NCI-H345 treated with DMSO at 0.1 percent for 48 hours (cell line): Measurements from ENCODE around the gene ARHGAP4.

Experiments
- DNase-seq: peaks from one replicate; lab custom pipeline; 2025; ENCODE audit not compliant: unreplicated experiment; lab: John Stamatoyannopoulos, UW

ARHGAP4 gene

DNA sequence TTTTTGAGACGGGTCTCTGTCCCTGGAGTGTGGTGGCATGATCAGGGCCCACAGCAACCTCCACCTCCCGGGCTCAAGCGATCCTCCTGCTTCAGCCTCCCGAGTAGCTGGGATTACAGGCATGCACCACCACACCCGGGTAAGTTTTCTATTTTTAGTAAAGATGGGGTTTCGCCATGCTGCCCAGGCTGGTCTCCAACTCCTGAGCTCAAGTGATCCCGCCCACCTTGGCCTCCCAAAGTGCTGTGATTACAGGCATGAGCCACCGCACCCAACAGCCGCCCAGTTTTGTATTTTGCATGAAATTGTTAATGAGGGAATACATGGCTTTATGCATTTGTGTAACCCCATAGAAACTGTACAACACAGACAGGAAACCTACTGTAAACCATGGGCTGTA is 2.8 kb upstream of the ARHGAP4 start:
- no peak for DNase-seq

DNA sequence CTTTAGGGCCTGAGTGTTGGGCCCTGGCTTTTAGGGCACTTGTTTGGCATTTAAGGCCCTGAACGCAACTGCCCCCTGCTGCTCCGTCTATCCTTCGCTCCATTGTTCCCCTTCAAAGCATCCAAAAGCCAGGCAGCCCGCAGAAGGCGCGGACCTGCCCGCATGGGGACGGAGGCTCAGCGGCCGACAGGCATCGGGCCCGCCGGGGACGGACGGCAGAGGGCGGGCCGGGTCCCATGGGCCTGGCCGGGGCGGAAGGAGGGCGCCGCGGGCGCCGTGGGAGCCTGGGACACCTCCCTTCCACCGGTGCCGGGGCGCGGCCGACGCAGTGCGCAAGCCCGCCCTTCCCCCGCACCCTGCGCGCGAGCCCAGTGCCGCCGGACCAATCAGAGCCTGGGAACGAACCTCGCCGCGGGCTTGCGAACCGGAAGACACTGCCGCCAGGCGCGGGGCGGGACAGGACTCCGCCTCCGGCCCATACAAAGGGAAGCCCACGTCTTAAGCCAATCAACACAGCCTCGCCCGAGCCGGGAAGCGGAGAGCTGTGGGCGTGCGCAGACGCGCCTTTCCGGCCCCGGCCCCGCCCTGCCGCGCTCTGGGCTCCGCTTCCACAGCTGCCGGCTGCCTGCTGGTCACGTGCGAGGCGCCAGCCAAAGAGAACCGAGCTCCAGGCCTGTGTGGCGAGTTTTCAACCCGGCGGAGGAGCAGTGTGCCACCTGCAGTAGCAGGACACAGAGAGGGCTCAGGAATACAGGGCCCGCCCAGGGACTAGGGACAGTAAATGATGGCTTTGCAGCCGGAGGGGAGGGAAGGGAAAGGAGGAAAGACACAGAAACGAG is 2.1 kb upstream of the ARHGAP4 start:
- DNase-seq = peak; percentile 91

DNA sequence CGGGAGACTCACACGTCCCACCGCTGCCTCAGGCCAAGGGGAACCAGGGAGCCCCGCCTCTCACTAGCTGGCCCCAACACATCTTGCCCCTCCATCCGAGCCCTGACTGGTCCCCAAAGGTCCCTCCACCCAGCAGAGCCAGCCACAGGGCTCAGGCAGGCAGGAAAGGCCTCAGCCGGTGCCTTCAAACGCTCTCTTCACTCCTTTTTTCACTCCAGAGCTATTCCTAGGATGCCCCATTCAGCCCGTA is 1.5 kb upstream of the ARHGAP4 start:
- no peak for DNase-seq

DNA sequence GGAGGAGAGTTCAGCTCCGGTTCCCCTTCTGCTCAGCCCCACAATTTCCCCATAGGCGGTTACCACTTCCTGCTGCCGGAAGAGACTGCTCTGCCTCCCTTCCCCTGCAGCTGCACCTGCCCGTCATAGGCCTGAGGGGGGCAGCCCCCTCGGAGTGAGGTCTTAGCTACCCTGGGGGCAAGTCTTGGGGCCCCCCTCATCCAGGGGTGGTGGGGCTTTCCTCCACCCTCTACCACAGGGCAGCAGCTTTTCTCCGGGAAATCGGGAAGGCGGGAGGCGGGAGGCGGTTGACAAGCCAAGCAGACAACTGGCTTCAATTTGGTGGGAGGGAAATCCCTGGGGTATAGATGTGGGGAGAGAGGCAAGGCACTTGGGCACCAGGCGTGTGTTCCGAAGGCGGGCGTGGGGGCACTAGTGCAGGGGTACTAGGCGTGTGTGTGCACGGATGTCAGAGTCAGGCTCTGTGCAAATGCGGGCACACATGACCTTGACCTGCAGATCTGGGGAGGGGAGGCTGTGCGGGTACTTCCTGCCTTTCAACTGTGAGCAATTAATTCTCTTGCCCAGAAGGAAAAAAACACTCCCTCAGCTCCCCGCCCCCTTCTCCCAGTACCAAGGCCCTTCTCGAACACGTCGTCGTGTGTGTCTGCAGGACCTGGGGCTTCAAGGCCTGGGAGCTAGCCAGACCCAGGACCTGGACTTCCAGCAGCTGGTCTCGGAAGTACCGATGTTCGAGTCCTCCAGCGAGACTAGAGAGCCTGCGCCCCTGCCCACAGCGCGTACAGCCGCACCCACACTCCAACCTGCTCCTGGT is 1.0 kb upstream of the ARHGAP4 start:
- peak; percentile 43 for DNase-seq

DNA sequence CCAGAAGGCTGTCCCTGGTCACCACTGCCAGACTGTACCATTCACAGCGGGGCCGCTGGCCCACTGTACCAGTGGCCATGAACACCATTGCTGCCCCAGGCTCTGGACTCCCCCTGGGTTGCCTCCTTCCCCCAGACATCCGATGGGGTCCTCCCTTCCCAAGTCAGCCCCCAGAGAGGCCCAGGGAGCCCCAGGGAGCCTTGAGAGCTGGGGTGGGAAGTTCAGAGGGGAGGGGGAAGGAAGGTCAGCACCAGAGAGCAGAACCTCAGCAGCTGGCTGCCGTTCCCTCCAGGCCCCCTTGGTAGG is 441 bp upstream of the ARHGAP4 start:
- DNase-seq = no peak

DNA sequence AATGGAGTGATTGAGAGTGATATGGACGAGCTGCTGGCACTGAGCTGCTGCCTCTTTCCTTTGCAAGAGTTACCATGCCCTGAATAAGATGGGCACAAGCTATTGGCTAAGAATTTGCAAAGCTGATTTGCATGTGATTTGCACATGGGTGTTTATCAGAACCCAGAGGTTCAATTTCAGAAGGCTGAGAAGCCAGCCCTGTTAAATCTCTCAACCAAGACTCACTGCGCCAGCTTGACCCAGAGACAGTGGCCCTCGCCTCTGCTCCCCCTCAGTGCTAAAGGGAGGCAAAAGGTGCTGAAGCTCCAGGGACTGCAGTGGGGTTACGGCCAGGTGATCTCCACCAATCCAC is 701 bp downstream of the ARHGAP4 start:
- no peak for DNase-seq

DNA sequence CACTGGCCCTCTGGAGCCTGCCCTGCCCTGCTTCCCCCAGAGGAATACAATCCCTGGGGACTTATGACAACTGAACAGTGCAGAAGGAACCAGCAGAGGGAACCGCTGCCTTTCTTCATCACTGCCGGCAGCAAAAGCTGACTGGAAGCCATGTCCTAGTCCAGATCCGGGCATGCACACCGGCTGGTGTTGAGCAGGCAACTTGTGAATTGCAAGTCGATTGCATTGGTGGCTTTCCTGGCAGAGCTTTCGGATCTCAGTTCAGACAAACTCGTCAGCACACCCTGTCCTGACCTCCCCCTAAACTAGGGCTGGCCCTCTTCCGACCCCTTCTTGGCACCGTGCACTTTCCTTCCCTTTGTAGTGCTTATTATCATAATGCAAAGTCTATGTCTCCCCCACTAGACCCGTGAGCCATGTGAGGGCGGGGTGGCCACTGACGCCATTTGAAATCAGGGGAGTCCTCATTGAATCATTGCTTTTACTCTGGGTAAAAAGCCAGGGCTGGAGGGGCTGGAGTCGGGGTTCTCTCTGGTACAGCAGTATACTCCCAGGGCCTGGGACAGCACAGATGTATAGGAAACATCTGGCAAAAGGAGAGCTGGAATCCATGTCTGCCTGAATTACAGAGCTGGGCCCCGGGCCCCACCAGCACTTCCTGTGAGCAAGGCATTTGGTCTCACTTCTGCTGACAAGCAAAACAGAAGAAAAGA is 1.8 kb downstream of the ARHGAP4 start:
- no peak for DNase-seq

DNA sequence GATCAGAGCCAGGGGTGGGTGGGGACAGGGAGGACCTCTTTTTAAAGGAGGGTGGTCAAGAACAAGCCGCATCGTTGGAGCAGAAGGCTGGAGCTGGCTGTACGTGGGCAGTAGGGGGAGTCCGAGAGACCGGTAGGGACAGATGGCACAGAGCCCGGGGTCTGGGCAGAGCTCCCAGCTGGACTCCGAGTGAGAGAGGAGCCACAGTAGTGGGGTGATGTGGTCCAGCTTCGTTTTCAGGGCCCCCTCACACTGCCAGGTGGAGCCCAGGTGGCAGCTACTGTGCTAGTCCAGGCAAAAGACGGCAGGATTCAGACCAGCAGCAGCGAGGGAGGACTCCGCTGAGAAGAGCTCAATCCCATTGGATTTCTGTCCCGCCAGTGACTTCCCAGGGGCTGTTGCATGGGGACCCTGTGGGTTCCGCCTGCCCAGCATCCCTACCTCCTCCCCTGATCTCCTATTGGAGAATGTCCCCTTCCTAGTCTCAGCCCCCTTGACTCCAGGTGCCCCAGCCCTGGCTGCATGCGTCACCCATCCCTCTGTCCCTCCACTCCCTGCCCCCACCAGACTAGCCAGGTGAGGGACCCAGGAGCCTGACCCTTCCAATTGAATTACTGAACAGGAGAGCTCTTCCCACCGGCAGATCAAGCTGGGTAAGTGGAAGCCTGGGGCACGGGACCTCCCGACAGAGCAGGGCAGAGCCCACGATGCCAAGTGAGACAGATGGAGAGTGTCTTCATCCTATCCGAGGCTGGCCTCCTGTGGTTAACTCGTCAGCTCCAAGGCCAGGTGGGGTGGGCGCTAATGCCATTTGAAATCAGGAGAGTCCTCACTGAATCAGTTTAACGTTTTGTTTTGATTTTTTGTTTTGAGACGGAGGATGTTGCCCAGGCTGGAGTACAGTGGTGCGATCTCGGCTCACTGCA is 2.9 kb downstream of the ARHGAP4 start:
- DNase-seq = no peak

DNA sequence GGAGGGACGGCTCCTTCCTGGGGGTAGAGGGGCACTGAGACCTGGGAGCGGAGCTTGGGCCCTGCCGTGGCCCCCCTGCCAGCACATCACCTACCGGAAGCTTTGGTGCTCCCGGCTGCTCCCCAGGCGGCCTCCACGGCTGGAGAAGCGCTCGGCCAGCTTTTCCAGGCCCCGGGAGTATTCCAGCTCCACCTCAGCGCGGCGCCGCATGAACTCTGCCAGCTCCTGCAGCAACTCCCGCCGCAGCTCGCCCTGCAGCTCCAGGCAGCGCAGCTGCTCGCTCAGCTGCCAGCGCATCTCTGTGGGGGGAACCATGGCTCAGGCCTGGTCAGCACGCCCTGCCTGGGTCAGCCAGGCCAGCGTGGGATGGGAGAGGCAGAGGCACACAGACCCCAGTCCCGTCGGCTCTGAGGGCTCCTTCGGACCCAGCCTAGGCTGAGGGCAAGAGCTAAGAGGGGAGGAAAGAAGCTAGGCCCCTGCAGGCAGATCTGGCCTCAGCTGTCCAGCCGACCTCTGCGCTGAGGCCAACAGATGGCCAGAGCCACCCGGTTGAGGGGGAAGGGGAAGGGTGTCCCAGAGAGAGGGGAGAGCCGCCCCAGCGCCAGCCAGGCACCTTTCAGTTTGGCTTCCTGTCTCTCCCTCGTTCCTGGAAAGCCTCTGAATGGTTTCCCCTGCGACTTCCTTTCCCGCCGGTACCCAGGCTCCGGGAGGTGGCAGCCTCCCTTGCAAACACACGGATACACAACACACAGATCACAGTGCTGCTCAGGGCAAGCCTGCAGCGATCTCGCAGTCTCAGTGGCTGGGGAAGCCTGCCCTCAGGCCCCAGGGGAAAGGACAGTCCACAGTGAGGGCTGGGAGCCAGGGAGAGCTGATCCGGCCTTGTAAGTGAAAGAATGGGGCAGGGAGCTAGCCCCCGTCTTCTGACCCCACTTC is 4.3 kb downstream of the ARHGAP4 start:
- DNase-seq = no peak

DNA sequence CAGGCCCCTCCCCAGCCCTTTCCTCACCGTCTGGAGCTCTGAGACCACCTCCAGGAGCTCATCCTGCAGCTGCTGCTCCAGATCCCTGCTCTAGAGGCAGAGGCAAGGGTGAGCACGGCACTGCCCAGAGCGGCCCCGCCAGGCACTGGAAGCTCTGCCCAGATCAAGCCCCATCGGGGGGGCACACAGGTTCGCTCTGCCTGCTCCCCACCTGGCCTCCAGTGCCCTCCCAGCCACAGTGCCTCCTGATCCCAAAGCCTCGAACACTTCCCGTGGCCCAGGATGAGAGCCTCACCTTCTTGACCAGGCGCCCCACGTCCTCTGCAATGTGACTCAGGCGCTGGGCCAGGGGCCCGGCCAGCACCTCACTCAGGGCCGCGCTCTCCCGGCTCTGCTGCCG is 5.0 kb downstream of the ARHGAP4 start:
- no peak for DNase-seq

DNA sequence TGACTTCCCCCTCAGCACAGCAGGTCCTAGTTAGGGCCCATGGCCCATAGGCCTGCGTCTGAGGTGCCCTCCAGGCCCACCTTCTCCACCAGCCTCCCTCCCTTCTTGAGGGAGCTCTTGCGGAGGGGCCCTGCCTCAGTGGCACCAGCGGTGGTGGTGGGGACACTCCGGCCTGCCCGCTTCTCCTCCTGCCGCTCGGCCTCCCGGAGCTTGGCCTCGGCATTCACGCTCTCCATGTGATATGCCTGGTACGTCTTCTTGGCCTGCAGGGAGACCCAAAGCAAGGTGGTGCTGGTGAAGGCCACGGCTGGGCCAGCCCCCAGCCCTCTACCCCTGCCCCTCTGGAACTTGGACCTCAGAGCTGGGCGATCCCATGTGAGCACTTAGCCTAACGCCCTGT is 5.5 kb downstream of the ARHGAP4 start:
- no peak for DNase-seq

DNA sequence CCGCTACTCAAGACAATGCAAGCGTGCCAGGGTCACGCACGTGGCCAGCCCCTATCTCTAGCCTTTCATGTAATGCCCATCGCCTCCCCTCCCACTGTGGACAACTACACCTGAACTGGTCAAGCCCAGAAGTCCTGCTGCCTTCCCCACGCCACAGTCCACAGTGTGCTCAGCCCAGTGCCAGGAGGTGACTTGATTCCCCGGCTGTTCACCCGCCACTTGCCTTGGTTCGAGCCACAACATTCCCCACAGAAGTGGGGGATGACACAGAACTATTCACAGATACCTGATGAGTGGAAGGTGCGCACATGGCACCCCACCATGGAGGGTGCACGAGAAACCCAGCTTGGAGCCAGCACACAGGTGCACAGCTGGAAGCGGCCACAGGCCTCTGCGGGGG is 6.8 kb downstream of the ARHGAP4 start:
- DNase-seq = no peak

DNA sequence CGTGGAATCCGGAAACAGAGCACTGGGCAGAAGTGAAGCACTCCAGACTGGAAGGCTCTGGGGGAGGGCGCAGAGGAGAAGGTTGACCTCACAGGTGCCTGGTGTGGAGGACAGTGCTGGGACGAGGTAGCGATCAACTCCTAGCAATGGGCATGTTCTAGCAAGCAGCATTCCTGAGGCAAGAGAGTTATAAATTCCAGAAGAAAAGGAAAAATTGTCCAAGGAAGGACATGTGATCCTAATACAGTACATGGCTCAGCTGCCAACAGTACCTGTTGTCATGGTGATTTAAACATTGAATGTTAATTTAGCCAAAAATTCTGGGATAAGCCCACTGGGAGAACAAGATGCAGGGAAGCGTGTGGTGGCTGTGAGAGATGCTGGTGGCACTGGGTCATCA is 8.2 kb downstream of the ARHGAP4 start:
- no peak for DNase-seq

DNA sequence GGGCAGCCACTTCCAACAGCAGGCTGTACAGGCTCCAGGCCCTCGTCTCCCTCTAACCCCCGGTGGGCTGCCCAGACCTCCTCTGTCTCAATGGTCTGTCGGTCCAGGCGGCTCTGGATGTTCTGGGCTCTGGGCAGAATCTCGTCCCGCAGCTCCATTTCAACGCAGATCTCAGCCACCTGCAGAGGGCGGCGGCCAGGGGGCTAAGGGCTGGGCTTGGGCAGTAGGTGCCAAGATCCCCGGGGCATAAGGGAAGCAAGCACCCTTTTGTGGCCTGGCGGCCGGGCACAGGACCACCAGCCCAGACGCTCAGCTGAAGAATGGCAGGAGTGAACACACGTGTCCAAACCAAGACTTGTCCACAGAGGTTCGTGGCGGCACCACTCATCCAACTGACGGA is 12.4 kb downstream of the ARHGAP4 start:
- no peak for DNase-seq

DNA sequence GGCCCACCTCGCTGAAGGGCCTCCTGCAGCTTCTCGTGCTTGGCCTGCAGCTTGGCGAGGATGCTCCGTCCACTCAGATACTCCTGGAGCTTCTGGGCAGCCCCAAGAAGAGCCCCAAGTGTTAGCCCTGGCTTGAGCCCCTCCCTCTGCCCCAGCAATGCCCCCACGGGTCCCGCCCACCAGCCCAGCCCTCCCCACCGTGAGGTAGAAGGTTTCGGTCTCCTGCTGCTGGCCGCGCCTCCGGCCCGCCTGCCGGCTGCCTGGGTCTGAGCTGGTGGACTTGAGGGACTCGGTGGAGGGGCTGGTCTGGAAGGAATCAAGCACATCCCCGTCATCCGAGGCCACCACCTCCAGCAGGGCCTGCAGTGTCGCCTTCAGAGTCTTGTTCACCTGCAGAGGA is 12.9 kb downstream of the ARHGAP4 start:
- no peak for DNase-seq

DNA sequence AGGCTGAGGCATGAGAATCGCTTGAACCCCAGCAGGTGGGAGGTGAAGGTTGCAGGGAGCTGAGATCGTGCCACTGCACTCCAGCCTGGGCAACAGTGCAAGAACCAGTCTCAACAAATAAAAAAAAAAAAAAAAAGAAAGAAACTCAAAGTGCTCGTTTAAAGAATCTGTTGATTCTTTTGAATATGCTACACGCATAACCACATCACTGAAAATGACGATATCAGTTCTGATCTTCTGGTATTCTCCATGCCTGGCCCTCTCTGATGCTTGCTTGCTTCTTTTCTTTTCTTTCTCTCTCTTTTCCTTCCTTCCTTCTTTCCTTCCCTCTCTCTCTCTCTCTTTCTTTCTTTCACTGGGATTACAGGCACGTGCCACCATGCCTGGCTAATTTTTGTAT is 14.3 kb downstream of the ARHGAP4 start:
- DNase-seq = no peak

DNA sequence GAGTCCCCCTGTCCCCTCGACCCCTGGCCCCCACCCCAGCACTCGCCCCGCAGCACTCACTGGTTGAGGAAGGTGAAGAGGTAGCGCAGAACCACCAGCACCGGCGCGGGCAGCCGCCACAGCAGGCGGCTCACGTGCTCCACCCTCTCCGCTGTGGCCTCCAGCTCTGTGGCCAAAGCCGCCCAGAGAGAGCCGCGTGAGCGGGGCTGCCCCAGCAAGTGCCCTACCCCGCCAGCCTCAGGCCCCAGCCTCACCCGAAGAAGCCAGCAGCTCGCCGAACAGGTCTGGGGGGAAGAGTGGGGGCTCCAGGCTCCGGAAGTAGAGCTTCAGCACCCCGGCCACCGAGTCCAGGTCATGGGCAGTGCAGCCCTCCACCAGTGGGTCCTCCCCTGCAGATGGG is 15.6 kb downstream of the ARHGAP4 start:
- no peak for DNase-seq

DNA sequence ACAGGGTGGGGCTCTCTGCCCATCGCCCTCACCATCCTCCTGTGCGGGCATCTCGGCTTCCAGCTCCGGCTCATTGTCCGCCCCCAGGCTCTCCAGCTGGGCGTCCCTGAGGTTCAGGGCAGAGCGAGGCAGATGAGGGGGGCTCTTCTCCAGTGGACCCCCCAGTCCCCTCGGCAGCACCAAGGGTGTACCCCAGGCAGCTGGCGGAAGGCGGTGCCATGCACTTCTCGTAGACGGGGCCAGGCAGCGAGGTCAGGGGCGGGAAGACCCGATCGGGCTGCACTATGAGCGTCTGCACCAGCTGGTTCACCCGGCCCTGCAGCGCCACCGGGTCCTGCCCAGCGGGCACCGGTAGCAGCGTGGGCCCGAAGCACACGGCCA is 16.1 kb downstream of the ARHGAP4 start:
- DNase-seq = no peak

DNA sequence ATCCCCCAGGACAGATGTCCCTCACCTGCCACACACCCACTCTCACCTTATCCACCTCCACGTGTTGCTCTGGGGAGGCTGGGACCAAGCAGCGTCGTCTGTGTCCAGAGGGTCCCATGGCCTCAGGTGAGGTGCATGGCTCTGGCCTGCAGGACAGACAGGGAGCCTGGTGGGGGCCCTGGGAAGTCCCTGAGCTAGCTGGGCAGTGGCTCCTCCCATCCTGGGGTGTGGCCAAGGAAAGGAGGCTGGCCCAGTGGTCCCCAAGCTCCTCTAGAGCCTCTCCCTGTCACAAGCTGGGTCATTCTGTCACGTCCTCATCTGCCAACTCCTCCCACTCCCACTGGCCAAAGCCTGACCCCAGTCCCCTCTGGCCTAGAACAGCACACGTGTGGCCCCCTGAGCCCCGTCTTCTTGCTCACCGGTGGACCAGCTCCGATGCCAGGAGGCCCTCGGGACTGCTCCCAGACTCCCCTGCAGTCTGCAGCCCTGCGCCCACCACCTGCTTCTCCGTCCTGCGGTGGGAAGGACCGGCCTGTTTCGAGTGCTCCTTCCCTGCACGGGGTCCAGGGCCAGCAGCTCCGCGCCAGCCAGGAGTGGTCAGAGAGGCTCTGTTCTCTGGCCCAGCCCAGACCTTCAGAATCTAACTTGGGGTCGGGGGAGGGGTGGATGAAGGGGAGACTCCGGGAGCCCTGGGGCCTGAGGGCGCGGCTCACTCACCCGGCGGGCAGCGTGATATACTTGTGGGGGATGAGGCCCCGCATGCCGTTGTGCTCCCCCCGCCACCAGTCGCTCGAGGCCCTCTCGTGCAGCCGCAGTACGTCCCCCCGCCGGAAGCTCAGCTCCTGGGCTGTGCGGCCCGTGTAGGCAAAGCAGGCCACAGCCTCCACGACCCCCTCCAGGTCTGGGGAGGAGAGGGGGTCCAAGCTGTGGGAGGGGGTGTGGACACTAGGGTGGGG is 16.8 kb downstream of the ARHGAP4 start:
- DNase-seq = no peak
